Activated T-helper 1 cell treated with anti-CD3 and anti-CD28 coated beads, Interleukin-12 subunit alpha, Interleukin-12 subunit beta, Interleukin-2, Interleukin-4 antibody, amounts not matched to agents 30 ng/mL and 10 ng/mL and 1 ng/mL, durations not matched to agents 14 hours and 24 hours and 36 hours (primary cell): ENCODE results near the gene TRAK1. TPM values are rescaled to one million over a fixed set of nuclear protein-coding genes. Genes with fewer than 3 reads are reported as not detected.
A peak's percentile ranks its signal among the peaks of the same experiment; 100 is the strongest.

Experiments used
- DNase-seq: peaks from one replicate; pipeline ENCODE4 v3.0.0; 2021; ENCODE audit warnings: low spot score
- H3K27ac Mint-ChIP-seq: one replicate; pipeline ENCODE4 v1.8.0; 2021; ENCODE audit warnings: mild to moderate bottlenecking, mixed read lengths
- H3K27me3 Mint-ChIP-seq: one replicate; pipeline ENCODE4 v1.8.0; 2022; ENCODE audit warnings: mild to moderate bottlenecking, moderate library complexity, mixed read lengths; ENCODE audit not compliant: insufficient read depth
- H3K36me3 Mint-ChIP-seq: one replicate; pipeline ENCODE4 v1.8.0; 2021; ENCODE audit warnings: low read depth, mixed read lengths
- H3K4me1 Mint-ChIP-seq: one replicate; pipeline ENCODE4 v1.8.0; 2021; ENCODE audit warnings: low read depth, mixed read lengths
- H3K4me3 Mint-ChIP-seq: one replicate; pipeline ENCODE4 v1.8.0; 2021; ENCODE audit warnings: mild to moderate bottlenecking, moderate library complexity, mixed read lengths
- H3K9me3 Mint-ChIP-seq: one replicate; pipeline ENCODE4 v1.8.0; 2021; ENCODE audit warnings: mixed read lengths
- intact Hi-C: fragments of 100-400 bp; cut with micrococcal nuclease; formaldehyde crosslinking; loops from one replicate; pipeline ENCODE4 v1.15.1; 2024
- total RNA-seq: library from RNA; stranded (reverse); gene quantifications from 2 replicates; pipeline ENCODE4 v1.2.3, GENCODE V29; 2022

TRAK1 gene
- total RNA-seq, 1 donor from 2014 or later = 32.6 TPM

- peaks cover 32% of the 10 kb centered on the region for H3K4me1 Mint-ChIP-seq
Measured at GRCh38 chr3:42176242-42177034, 85.3 kb downstream of the TRAK1 start.

DNA sequence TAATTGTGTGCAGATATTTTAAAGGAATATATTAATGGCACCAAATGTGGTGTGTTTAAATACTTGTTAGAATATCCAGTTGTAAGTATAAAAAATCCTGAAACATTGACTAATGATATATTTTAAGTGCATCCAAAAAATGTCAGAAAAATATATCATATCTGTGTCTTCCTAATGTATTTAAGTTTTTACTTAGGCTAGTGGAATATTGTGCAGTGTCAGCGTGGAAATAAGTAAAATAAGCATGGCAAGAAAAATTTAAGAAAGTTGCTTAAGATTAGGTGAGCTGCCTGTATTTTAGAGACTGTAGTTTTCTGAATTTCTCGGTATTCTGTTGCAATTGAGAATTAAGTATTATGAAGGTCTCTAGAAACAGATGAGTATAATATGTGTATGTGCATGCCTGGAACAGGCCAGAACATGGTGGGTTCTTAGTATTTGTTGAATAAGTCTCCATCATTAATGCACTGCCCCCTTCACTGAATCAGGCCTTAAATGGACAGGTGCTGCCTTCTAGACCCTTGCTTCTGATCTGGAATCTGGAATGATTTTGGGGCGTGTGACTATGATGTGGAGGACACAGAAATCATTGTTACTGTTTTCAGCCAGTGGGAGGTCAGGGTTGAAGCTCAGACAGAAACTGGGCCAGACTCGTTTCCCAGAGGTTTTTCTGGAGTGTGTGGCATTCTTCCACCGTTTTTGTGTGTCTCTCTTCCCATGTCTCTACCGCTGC, 86.1 kb downstream of the TRAK1 start:
- no peaks in the 10 kb centered on the region for H3K27me3 Mint-ChIP-seq
- no peaks in the 10 kb centered on the region for H3K9me3 Mint-ChIP-seq
- no peak for DNase-seq
- no peak overlapping the region for H3K27ac Mint-ChIP-seq
- H3K4me3 Mint-ChIP-seq = no peak overlapping the region
- peaks cover 26% of the 10 kb centered on the region for H3K4me1 Mint-ChIP-seq
- intact Hi-C loops = loop anchor here (5.0 kb wide), 1 partner anchor 165 kb away; no protein-coding TSS in a partner anchor
- H3K36me3 Mint-ChIP-seq = peaks cover 10% of the 10 kb centered on the region

More at GRCh38 chr3:42176242-42177034, 85.3 kb downstream of the TRAK1 start:
- H3K9me3 Mint-ChIP-seq = no peaks in the 10 kb centered on the region
- peaks cover 10% of the 10 kb centered on the region for H3K36me3 Mint-ChIP-seq
- intact Hi-C loops = loop anchor here (5.0 kb wide), 1 partner anchor 164 kb away; no protein-coding TSS in a partner anchor
- no peak overlapping the region for H3K4me3 Mint-ChIP-seq
- DNase-seq = no peak
- H3K27me3 Mint-ChIP-seq = no peaks in the 10 kb centered on the region
- H3K27ac Mint-ChIP-seq = no peak overlapping the region

GRCh38 chr3:42177801-42178150, 86.6 kb downstream of the TRAK1 start:
- no peaks in the 10 kb centered on the region for H3K9me3 Mint-ChIP-seq

GRCh38 chr3:42179110-42179725, 88.1 kb downstream of the TRAK1 start:
- Mint-ChIP-seq H3K27me3 (no peaks in the 10 kb centered on the region), H3K4me3 (no peak overlapping the region), H3K36me3 (peaks cover 10% of the 10 kb centered on the region), H3K4me1 (peaks cover 9% of the 10 kb centered on the region), H3K9me3 (no peaks in the 10 kb centered on the region), H3K27ac (peak overlapping the region; percentile 49)
- intact Hi-C loops = loop anchor here (5.0 kb wide), 1 partner anchor 167 kb away; no protein-coding TSS in a partner anchor
- DNase-seq = no peak

More at GRCh38 chr3:42177801-42178150, 86.6 kb downstream of the TRAK1 start:
- Mint-ChIP-seq H3K36me3 (peaks cover 10% of the 10 kb centered on the region), H3K4me3 (no peak overlapping the region), H3K27me3 (no peaks in the 10 kb centered on the region), H3K27ac (no peak overlapping the region), H3K4me1 (peaks cover 21% of the 10 kb centered on the region)
- intact Hi-C loops = loop anchor here (5.0 kb wide), 1 partner anchor 165 kb away; no protein-coding TSS in a partner anchor
- DNase-seq = no peak

- no peaks in the 10 kb centered on the region for H3K9me3 Mint-ChIP-seq
- peaks cover 9% of the 10 kb centered on the region for H3K4me1 Mint-ChIP-seq
- no peak for DNase-seq
- intact Hi-C loops = no loop called here
- no peak overlapping the region for H3K4me3 Mint-ChIP-seq
- H3K27ac Mint-ChIP-seq = no peak overlapping the region
- no peaks in the 10 kb centered on the region for H3K27me3 Mint-ChIP-seq
- peaks cover 10% of the 10 kb centered on the region for H3K36me3 Mint-ChIP-seq
Measured at GRCh38 chr3:42180901-42181300, 89.7 kb downstream of the TRAK1 start.

DNA sequence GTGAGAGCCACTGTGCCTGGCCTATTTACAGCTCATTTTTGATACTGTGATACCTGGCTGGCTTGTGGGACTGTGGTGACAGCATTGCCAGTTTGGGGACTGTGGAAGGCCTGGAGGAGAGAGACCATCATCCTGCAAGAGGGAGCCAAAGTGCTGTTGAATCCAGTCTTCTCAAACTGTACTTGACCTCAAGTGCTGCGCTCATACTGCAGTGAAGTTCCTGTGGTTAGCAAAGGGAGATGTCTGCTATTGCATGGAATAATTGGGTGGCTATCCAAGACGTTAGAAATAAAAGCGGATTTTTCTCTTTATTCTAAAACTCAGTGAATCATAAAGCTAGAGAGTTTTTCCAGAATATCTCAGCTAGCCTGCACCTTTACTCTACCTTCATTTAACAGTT, 91.4 kb downstream of the TRAK1 start:
- no peak for DNase-seq
- Mint-ChIP-seq H3K27me3 (no peaks in the 10 kb centered on the region), H3K36me3 (peaks cover 10% of the 10 kb centered on the region), H3K9me3 (no peaks in the 10 kb centered on the region), H3K4me3 (no peak overlapping the region), H3K4me1 (peaks cover 9% of the 10 kb centered on the region), H3K27ac (no peak overlapping the region)
- intact Hi-C loops = no loop called here

- no peak for DNase-seq
- intact Hi-C loops = no loop called here
- Mint-ChIP-seq H3K27me3 (no peaks in the 10 kb centered on the region), H3K27ac (no peak overlapping the region), H3K4me3 (no peak overlapping the region), H3K9me3 (no peaks in the 10 kb centered on the region), H3K36me3 (peaks cover 5% of the 10 kb centered on the region), H3K4me1 (peaks cover 7% of the 10 kb centered on the region)
Measured at GRCh38 chr3:42183991-42184632, 93.0 kb downstream of the TRAK1 start.

- no peak for DNase-seq
- Mint-ChIP-seq H3K9me3 (no peaks in the 10 kb centered on the region), H3K4me1 (no peaks in the 10 kb centered on the region), H3K27ac (no peak overlapping the region), H3K36me3 (peaks cover 2% of the 10 kb centered on the region), H3K4me3 (no peak overlapping the region), H3K27me3 (no peaks in the 10 kb centered on the region)
- intact Hi-C loops = no loop called here
Measured at GRCh38 chr3:42184651-42185443, 93.7 kb downstream of the TRAK1 start.

DNA sequence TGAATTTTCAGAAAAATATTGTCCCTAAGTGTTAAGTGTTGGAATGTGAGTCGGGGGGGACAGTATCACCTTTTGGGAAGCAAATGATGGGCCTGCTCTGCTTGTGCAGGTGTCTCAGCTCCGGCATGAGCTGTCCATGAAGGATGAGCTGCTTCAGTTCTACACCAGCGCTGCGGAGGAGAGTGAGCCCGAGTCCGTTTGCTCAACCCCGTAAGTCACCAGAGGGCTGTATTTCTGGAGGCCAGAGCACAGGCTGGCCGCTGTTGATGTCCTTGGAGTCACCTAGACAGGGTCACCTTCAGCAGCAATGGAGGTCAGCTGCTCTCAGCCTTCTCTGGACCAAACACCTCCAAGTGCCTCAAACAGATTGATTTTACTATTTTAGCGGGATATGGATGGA, 96.8 kb downstream of the TRAK1 start:
- no peaks in the 10 kb centered on the region for H3K27me3 Mint-ChIP-seq
- H3K27ac Mint-ChIP-seq = no peak overlapping the region
- H3K4me1 Mint-ChIP-seq = peaks cover 19% of the 10 kb centered on the region

GRCh38 chr3:42188376-42188775, 97.2 kb downstream of the TRAK1 start:
- H3K9me3 Mint-ChIP-seq = no peaks in the 10 kb centered on the region
- peaks cover 6% of the 10 kb centered on the region for H3K36me3 Mint-ChIP-seq
- DNase-seq = no peak
- no peak overlapping the region for H3K4me3 Mint-ChIP-seq
- H3K4me1 Mint-ChIP-seq = peaks cover 21% of the 10 kb centered on the region
- intact Hi-C loops = no loop called here
- no peak overlapping the region for H3K27ac Mint-ChIP-seq
- no peaks in the 10 kb centered on the region for H3K27me3 Mint-ChIP-seq

More for the DNA sequence above, 96.8 kb downstream of the TRAK1 start:
- Mint-ChIP-seq H3K4me3 (no peak overlapping the region), H3K9me3 (no peaks in the 10 kb centered on the region), H3K36me3 (peaks cover 6% of the 10 kb centered on the region)
- DNase-seq = no peak
- intact Hi-C loops = no loop called here

DNA sequence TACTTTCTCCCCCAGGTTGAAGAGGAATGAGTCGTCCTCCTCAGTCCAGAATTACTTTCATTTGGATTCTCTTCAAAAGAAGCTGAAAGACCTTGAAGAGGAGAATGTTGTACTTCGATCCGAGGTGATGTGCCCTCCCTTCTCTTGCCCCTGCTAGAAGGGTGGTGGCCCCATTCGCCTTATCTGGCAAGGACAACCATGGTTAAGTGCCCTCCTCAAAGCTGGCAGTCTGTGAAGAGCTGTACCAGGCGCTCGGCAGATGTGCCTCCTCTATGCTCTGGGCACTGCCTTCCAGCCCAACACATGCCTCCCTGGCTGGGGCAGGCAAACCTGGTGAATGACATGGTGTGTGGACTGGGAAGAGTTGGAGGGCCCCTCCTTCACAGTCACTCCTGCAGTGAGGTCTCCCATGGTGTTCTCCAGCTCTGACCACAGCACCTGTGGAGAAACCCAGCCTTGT, 97.9 kb downstream of the TRAK1 start:
- Mint-ChIP-seq H3K27me3 (no peaks in the 10 kb centered on the region), H3K27ac (no peak overlapping the region), H3K4me1 (peaks cover 21% of the 10 kb centered on the region), H3K4me3 (no peak overlapping the region), H3K36me3 (peaks cover 6% of the 10 kb centered on the region), H3K9me3 (no peaks in the 10 kb centered on the region)
- intact Hi-C loops = no loop called here
- no peak for DNase-seq

DNA sequence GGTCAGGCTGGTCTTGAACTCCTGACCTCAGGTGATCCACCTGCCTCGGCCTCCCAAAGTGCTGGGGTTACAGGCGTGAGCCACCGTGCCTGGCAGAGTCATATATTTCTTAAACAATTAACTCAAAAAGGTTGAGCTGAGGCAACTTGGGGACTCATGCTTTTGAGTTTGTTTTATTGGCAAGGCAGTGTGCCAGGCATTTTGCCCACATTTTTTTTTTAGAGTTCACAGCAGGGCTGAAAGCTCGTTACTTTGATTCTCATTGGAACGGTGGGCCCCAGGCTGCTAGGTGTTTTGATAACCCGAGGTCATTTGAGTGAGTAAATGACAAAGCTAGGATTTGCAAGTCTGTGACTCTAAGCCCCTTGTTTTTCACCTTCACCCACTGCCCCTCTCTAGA, 98.6 kb downstream of the TRAK1 start:
- no peaks in the 10 kb centered on the region for H3K9me3 Mint-ChIP-seq
- peaks cover 6% of the 10 kb centered on the region for H3K36me3 Mint-ChIP-seq
- peaks cover 21% of the 10 kb centered on the region for H3K4me1 Mint-ChIP-seq
- no peak for DNase-seq
- no peak overlapping the region for H3K4me3 Mint-ChIP-seq
- intact Hi-C loops = loop anchor here (2.0 to 5.0 kb wide), 3 partner anchors 177 to 1607 kb away; no protein-coding TSS in a partner anchor
- no peaks in the 10 kb centered on the region for H3K27me3 Mint-ChIP-seq
- H3K27ac Mint-ChIP-seq = no peak overlapping the region
